Ishikawa (cell line): Measurements from ENCODE around the gene CPM.

Experiments
- CEBPB ChIP-seq: IDR thresholded peaks from 2 replicates; pipeline ENCODE4 v1.6.1; 2012
- CREB1 ChIP-seq: IDR thresholded peaks from 2 replicates; pipeline ENCODE4 v1.6.1; 2012; ENCODE audit warnings: low read depth
- EGR1 ChIP-seq: IDR thresholded peaks from 2 replicates; pipeline ENCODE4 v1.6.1; 2012
- EP300 ChIP-seq: IDR thresholded peaks from 2 replicates; pipeline ENCODE4 v1.6.1; 2012; ENCODE audit warnings: borderline replicate concordance
- FOXM1 ChIP-seq: IDR thresholded peaks from 2 replicates; pipeline ENCODE4 v1.6.1; 2012; ENCODE audit warnings: low read depth, borderline replicate concordance
- MAX ChIP-seq: IDR thresholded peaks from 2 replicates; pipeline ENCODE4 v1.6.1; 2012
- NFIC ChIP-seq: IDR thresholded peaks from 2 replicates; pipeline ENCODE4 v1.6.1; 2012
- RAD21 ChIP-seq: IDR thresholded peaks from 2 replicates; pipeline ENCODE4 v1.6.1; 2012; ENCODE audit warnings: low read depth
- REST ChIP-seq: IDR thresholded peaks from 2 replicates; pipeline ENCODE4 v1.6.1; 2012; ENCODE audit warnings: low read depth, mild to moderate bottlenecking
- TAF1 ChIP-seq: IDR thresholded peaks from 2 replicates; pipeline ENCODE4 v1.6.1; 2012; ENCODE audit warnings: low read depth, mild to moderate bottlenecking
- TCF12 ChIP-seq: IDR thresholded peaks from 2 replicates; pipeline ENCODE4 v1.6.1; 2012; ENCODE audit warnings: low read depth
- TEAD4 ChIP-seq: IDR thresholded peaks from 2 replicates; pipeline ENCODE4 v1.6.1; 2012
- USF1 ChIP-seq: IDR thresholded peaks from 2 replicates; pipeline ENCODE4 v1.6.1; 2012
- YY1 ChIP-seq: IDR thresholded peaks from 2 replicates; pipeline ENCODE4 v1.6.1; 2012; ENCODE audit warnings: low read depth
- ZBTB7A ChIP-seq: IDR thresholded peaks from 2 replicates; pipeline ENCODE4 v1.6.1; 2012; ENCODE audit warnings: low read depth

The CPM gene

GRCh38 chr12:68970951-68971350 is 38.0 kb upstream of the CPM start:
- no peak for TF ChIP-seq REST

GRCh38 chr12:68970306-68970705 is 37.3 kb upstream of the CPM start:
- TF ChIP-seq MAX (no peak), FOXM1 (no peak), REST (no peak), CEBPB (no peak), TAF1 (no peak), EGR1 (no peak), RAD21 (no peak)

- no peak for TF ChIP-seq MAX
- TF ChIP-seq TAF1: no peak
- no peak for TF ChIP-seq CREB1
- TF ChIP-seq TCF12: no peak
- TF ChIP-seq YY1: no peak
- TF ChIP-seq REST: no peak
- TF ChIP-seq TEAD4: no peak
- no peak for TF ChIP-seq CEBPB
- no peak for TF ChIP-seq RAD21
- no peak for TF ChIP-seq FOXM1
- no peak for TF ChIP-seq EP300
- TF ChIP-seq USF1: no peak
- TF ChIP-seq NFIC: no peak
- TF ChIP-seq ZBTB7A: no peak
- no peak for TF ChIP-seq EGR1
These were observed 34.1 kb upstream of the CPM start for GRCh38 chr12:68967046-68967445.

- TF ChIP-seq MAX: no peak
- no peak for TF ChIP-seq EGR1
- no peak for TF ChIP-seq CEBPB
- TF ChIP-seq EP300: no peak
- no peak for TF ChIP-seq TAF1
- no peak for TF ChIP-seq USF1
- TF ChIP-seq CREB1: no peak
These were observed 31.1 kb upstream of the CPM start for GRCh38 chr12:68963856-68964745.
